K562 (cell line): ENCODE results near the gene NUFIP2. TPM values are rescaled to one million over a fixed set of nuclear protein-coding genes. Genes with fewer than 3 reads are reported as not detected.

ENCODE experiments used
- HDAC1 ChIP-seq, 2 experiments: fragments of 450-650 bp; IDR thresholded peaks; 2 replicates each; pipeline ENCODE4 v1.6.1; 2016 to 2017; ENCODE audit warnings: inconsistent platforms in 1 of 2, mild to moderate bottlenecking in 1 of 2, moderate library complexity in 1 of 2
- MYC ChIP-seq, 2 experiments: fragments of 250-450 bp in 1 of 2; sonication (Bioruptor Pico) in 1 of 2; IDR thresholded peaks; 2 replicates each; pipeline versions ENCODE4 v1.5.1 to v1.6.1; 2012 to 2021; ENCODE audit warnings: low read depth in 2 of 2, borderline replicate concordance in 1 of 2, improper control_type of control experiment in 1 of 2, low read length in 1 of 2, mild to moderate bottlenecking in 1 of 2, moderate library complexity in 1 of 2
- RBBP5 ChIP-seq: fragments of 200-600 bp; sonication (generic); IDR thresholded peaks from 2 replicates; pipeline ENCODE4 v1.6.1; 2012; ENCODE audit warnings: borderline replicate concordance, mild to moderate bottlenecking, low read length, control low read depth, inconsistent platforms; ENCODE audit not compliant: insufficient read depth, poor library complexity, severe bottlenecking
- SMAD4 ChIP-seq: fragments of 250-450 bp; sonication (Bioruptor Pico); conservative IDR thresholded peaks from 2 replicates; pipeline ENCODE4 v1.8.0; 2021; ENCODE audit warnings: inconsistent platforms, mild to moderate bottlenecking, moderate library complexity
- ZNF583 ChIP-seq: fragments of 250-450 bp; sonication (Bioruptor Pico); IDR thresholded peaks from 2 replicates; pipeline ENCODE4 v1.4.0; 2020
- polyA plus RNA-seq, 8 experiments: library from polyadenylated mRNA; depleted of rRNA in 4 of 8; stranded (reverse) in 5 of 8; unstranded in 3 of 8; fragments of >200 nt; fragmentation: Nextera tagmentation in 2 of 8; fragmentation: Illumina TruSeq in 1 of 8; extraction: Ambion mirVana in 2 of 8; extraction: Trizol in 1 of 8; gene quantifications; 2 replicates each; pipeline versions ENCODE4 v1.2.1 to v1.2.3, GENCODE V29; 2011 to 2014; ENCODE audit warnings: inconsistent platforms in 1 of 8, missing spikeins in 1 of 8
- total RNA-seq, 7 experiments: library from RNA; depleted of rRNA in 6 of 7; stranded (reverse); fragments of >200 nt in 6 of 7; fragmentation: Illumina TruSeq in 2 of 7; extraction: Trizol in 2 of 7; gene quantifications; 2 replicates each; pipeline versions ENCODE4 v1.2.1 to v1.2.3, GENCODE V29; 2011 to 2021; ENCODE audit warnings: low replicate concordance in 1 of 7
- TF ChIP-seq, protein P1 (sequence below): fragments of 250-450 bp; sonication (Bioruptor Pico); IDR thresholded peaks from 2 replicates; pipeline ENCODE4 v1.4.0; 2020

Gene NUFIP2
- total and polyA plus RNA-seq, 9 of the 15 experiments (the other 6 are each of a cell fraction or from before 2014, with no cell fraction given): 4.9 to 40.7 (median 18.5) TPM

DNA sequence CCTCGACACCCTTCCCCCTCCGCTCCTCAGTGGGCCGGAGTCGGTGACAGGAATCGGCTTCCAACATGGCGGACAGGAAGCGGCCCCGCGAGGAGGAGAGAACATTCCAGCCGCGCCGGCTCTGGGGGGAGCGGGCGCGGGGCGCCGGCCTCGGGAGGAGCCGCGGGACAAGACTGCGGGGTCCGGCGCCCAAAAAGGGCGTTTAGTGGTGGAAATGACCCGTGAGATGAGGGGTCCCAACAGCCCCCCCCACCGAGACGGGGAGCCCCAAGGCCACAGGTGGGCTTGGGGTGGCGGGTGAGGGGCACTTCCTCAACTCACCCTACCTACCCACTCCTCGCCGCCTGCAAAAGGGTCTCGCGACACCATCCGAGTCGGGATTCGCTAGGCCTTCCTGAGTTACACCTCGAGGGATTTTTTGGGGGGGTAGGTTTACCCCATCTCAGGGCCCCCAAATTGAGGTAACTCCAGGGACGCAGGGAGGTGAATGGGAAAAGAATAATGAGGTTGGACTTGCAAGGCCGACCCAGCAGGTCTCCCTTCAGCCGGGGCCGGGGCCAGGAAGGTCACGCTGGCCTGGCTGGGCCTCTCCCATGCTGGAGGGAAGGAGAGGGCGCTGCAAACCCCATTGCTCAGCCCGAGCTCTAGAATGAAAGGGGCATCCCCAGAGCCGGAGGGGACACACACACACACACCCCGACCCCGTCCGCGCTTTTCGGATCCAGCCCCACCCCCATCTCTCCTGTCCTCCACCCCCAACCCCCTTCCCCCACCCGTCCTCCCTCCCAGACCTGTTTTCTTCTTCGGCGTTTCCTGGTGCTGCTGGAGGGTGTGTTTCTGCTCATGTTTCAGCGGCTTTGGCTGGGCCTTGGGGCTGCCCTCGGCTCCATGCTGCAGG lies 707 bp downstream of the NUFIP2 start (continued):
- TF ChIP-seq ZNF583 (CRISPR knock-in tag) (no peak), MYC (IDR thresholded peaks at IDR 0.05; ENCODE audit: low read depth, low read length) (peak; percentile 24; the same call in 1 of the 2 replicates), MYC (CRISPR knock-in tag; IDR thresholded peaks at IDR 0.05; ENCODE audit: borderline replicate concordance, low read depth) (peak; percentile 69; the same call in 1 of the 2 replicates), SMAD4 (CRISPR knock-in tag) (0 out of 2 replicates have a peak, but pooled peaks have one; percentile 38), HDAC1 (IDR thresholded peaks at IDR 0.05) (0 out of 4 replicates have a peak, but pooled peaks of 1 of the 2 experiments have one; percentile 14), RBBP5 (peak; percentile 70)
- TF ChIP-seq, protein P1, sequence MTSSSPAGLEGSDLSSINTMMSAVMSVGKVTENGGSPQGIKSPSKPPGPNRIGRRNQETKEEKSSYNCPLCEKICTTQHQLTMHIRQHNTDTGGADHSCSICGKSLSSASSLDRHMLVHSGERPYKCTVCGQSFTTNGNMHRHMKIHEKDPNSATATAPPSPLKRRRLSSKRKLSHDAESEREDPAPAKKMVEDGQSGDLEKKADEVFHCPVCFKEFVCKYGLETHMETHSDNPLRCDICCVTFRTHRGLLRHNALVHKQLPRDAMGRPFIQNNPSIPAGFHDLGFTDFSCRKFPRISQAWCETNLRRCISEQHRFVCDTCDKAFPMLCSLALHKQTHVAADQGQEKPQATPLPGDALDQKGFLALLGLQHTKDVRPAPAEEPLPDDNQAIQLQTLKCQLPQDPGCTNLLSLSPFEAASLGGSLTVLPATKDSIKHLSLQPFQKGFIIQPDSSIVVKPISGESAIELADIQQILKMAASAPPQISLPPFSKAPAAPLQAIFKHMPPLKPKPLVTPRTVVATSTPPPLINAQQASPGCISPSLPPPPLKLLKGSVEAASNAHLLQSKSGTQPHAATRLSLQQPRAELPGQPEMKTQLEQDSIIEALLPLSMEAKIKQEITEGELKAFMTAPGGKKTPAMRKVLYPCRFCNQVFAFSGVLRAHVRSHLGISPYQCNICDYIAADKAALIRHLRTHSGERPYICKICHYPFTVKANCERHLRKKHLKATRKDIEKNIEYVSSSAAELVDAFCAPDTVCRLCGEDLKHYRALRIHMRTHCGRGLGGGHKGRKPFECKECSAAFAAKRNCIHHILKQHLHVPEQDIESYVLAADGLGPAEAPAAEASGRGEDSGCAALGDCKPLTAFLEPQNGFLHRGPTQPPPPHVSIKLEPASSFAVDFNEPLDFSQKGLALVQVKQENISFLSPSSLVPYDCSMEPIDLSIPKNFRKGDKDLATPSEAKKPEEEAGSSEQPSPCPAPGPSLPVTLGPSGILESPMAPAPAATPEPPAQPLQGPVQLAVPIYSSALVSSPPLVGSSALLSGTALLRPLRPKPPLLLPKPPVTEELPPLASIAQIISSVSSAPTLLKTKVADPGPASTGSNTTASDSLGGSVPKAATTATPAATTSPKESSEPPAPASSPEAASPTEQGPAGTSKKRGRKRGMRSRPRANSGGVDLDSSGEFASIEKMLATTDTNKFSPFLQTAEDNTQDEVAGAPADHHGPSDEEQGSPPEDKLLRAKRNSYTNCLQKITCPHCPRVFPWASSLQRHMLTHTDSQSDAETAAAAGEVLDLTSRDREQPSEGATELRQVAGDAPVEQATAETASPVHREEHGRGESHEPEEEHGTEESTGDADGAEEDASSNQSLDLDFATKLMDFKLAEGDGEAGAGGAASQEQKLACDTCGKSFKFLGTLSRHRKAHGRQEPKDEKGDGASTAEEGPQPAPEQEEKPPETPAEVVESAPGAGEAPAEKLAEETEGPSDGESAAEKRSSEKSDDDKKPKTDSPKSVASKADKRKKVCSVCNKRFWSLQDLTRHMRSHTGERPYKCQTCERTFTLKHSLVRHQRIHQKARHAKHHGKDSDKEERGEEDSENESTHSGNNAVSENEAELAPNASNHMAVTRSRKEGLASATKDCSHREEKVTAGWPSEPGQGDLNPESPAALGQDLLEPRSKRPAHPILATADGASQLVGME: 0 out of 2 replicates have a peak, but pooled peaks have one; percentile 8
